ENCODE results near the gene CAPN12. TPM values are rescaled to one million over a fixed set of nuclear protein-coding genes. Genes with fewer than 3 reads are reported as not detected.
A peak's percentile ranks its signal among the peaks of the same experiment; 100 is the strongest.

CAPN12 gene
- total RNA-seq, 2 donors from 2014 or later, result 0.74 to 0.90 TPM

- H3K27me3 ChIP-seq, result no peaks in the 10 kb centered on the region
- no peak for TF ChIP-seq CTCF (IDR thresholded peaks at IDR 0.05)
- H3K27ac ChIP-seq, result peak overlapping the region; percentile 82 to 93
- H3K4me3 ChIP-seq, result no peak overlapping the region
- no peak for DNase-seq (ENCODE audit: low spot score)
- H3K9me3 ChIP-seq, result no peaks in the 10 kb centered on the region
- peaks cover 0 to 76% of the 10 kb centered on the region in 2 donors for H3K4me1 ChIP-seq
- H3K36me3 ChIP-seq, result peaks cover 99% of the 10 kb centered on the region
These were observed 23.6 kb downstream of the CAPN12 start for GRCh38 chr19:38720559-38721236.

DNA sequence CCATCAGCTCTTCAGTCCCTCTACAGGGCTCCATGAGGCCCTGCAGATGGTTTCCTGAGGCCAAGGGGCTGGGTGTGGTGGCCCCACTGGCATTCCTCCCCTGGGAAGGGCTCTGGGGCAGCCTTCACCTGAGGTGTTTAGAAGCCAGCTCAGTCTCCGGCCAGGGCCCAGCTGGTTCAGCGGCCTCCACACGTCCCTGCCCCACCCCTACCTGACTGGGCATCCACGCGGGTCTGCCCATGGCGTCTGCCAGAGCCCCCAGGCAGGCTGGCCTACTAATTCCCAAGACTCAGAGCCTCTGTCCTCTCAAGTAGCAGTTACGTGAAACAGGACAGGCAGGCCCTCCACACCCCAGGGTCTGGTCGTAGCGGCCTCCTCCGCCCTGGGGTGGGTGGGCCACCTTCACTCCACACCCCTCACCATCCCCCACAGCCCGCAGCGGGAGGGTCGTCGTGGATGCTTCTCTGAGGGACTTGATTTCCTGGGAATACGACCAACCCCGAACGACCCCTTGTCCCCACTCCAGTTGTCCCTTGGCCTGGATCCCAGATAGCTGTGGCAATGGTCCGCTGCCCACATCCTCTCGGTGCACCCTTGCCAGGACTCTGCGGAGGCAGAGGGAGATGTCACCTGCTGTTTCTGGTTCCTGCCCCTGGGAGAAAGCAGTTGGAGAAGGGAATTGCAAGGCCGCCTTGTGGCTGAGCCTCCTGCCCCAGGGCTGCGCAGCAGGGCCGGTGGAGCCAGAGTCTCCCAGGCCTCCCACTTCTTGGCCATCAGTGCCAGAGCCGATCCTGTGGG lies 24.3 kb downstream of the CAPN12 start:
- peak in 1 of 2 donors; percentile 41 for TF ChIP-seq CTCF (IDR thresholded peaks at IDR 0.05)
- DNase-seq (ENCODE audit: low spot score), result no peak
- H3K36me3 ChIP-seq, result peaks cover 98% of the 10 kb centered on the region
- no peaks in the 10 kb centered on the region for H3K9me3 ChIP-seq
- H3K27ac ChIP-seq, result peak overlapping the region; percentile 82 to 93
- H3K4me3 ChIP-seq, result no peak overlapping the region
- H3K27me3 ChIP-seq, result no peaks in the 10 kb centered on the region
- H3K4me1 ChIP-seq, result peaks cover 0 to 77% of the 10 kb centered on the region in 2 donors

DNA sequence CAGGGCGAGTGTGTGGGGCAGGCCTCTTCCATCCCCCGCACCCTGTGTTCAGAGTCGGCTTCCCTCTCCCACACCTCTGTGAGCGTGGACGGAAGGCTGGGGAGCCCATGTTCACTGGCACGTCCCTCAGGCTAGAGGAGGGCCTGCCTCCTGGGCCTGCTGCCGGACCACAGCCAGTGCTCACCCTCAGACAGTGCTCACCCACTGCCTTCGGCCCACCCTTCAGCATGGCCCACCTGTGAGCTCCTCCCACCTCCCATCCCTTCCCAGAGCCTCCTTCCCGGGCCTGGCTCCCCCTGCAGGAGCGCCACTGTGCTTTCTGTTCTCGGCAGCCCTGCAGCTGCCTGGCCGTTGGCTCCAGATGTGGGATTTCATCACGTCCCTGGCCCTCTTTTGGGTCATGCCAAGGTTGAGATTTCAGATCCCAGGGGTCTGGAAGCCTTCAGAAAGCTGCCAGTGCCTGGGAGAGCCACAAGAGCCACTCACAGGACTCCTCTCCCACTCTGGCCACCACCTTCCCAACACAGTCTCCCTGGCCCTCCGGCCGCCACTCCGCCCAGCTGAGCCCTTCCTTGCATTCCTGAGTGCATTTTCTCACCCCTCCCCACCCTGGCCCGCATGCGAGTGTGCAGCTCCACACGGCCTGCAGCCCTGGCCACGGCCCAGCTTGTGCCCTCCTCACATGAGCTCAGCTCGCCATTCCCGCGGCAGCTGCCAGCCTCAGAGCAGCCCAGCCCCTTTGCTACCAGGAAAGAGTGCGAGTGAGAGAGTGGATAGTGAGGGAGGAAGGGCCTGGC lies 25.3 kb downstream of the CAPN12 start:
- Histone ChIP-seq H3K4me1 (peaks cover 0 to 87% of the 10 kb centered on the region in 2 donors), H3K27me3 (no peaks in the 10 kb centered on the region), H3K36me3 (peaks cover 98% of the 10 kb centered on the region), H3K9me3 (no peaks in the 10 kb centered on the region), H3K4me3 (no peak overlapping the region), H3K27ac (peak overlapping the region; percentile 82 to 93)
- peak in 1 of 2 donors; percentile 48 for TF ChIP-seq CTCF (IDR thresholded peaks at IDR 0.05)
- DNase-seq (ENCODE audit: low spot score), result no peak

- Histone ChIP-seq H3K4me1 (peaks cover 0 to 92% of the 10 kb centered on the region in 2 donors), H3K36me3 (peaks cover 98% of the 10 kb centered on the region), H3K4me3 (no peak overlapping the region), H3K27me3 (no peaks in the 10 kb centered on the region), H3K27ac (peak overlapping the region; percentile 82 to 93), H3K9me3 (no peaks in the 10 kb centered on the region)
- TF ChIP-seq CTCF (IDR thresholded peaks at IDR 0.05), result no peak
- no peak for DNase-seq (ENCODE audit: low spot score)
These were observed 26.4 kb downstream of the CAPN12 start for GRCh38 chr19:38717855-38718254.

- Histone ChIP-seq H3K4me1 (peaks cover 0 to 92% of the 10 kb centered on the region in 2 donors), H3K36me3 (peaks cover 98% of the 10 kb centered on the region), H3K27me3 (no peaks in the 10 kb centered on the region), H3K27ac (peak overlapping the region; percentile 86 to 93), H3K4me3 (no peak overlapping the region), H3K9me3 (no peaks in the 10 kb centered on the region)
- no peak for DNase-seq (ENCODE audit: low spot score)
- TF ChIP-seq CTCF (IDR thresholded peaks at IDR 0.05), result no peak
These were observed 27.2 kb downstream of the CAPN12 start for GRCh38 chr19:38717051-38717450.

All from right atrium auricular region (tissue), 2 donors.